A549 (cell line): Measurements from ENCODE around the gene CTNNA1. TPM values are rescaled to one million over a fixed set of nuclear protein-coding genes. Genes with fewer than 3 reads are reported as not detected.
"Not testable (repeated sequence)": the region's sequence is repeated elsewhere in the genome, so short reads cannot be mapped to it uniquely, and the experiment has no call there.

Experiments used
- ATAC-seq, 2 experiments: fragments of 200-7000 bp in 1 of 2; fragments of >200 bp in 1 of 2; cut with Nextera tagmentation in 1 of 2; cut with Tn5 transposase in 1 of 2; 3 replicates each; pipeline versions ENCODE4 v1.8.0 to v1.9.1; 2018 to 2020; ENCODE audit warnings: mild to moderate bottlenecking in 1 of 2, moderate library complexity in 1 of 2
- CTCF ChIA-PET: fragments of 300-600 bp; sonication (Branson Sonifier 250); formaldehyde crosslinking; extraction: SDS; loops from one replicate; lab custom pipeline; 2021; ENCODE audit warnings: antibody characterized with exemption, inconsistent platforms; lab: Yijun Ruan, JAX
- POLR2A ChIA-PET: fragments of 350-600 bp; formaldehyde crosslinking; extraction: SDS; loops from one replicate; lab custom pipeline; 2021; ENCODE audit warnings: antibody characterized with exemption, inconsistent platforms; lab: Yijun Ruan, JAX
- DNase-seq, 2 experiments: peaks; one replicate each; pipeline versions ENCODE4 v3.0.0 to v3.0.0-alpha.2; 2011 to 2016; ENCODE audit warnings: low read depth in 1 of 2, low spot score in 1 of 2
- FAIRE-seq: peaks from 2 replicates; lab custom pipeline; 2011; peaks lifted over from hg19 to GRCh38; lab: Jason Lieb, UNC
- H3K27ac ChIP-seq, 2 experiments: fragments of >200 bp; sonication (Bioruptor Twin); formaldehyde crosslinking; 3 replicates each; pipeline ENCODE4 v1.5.1; 2016 to 2017
- H3K4me1 ChIP-seq: fragments of >200 bp; sonication (Bioruptor Twin); formaldehyde crosslinking; 3 replicates; pipeline ENCODE4 v1.6.1; 2016
- H3K4me2 ChIP-seq: fragments of >200 bp; sonication (Bioruptor Twin); formaldehyde crosslinking; 3 replicates; pipeline ENCODE4 v1.6.1; 2016
- H3K4me3 ChIP-seq: fragments of >200 bp; sonication (Bioruptor Twin); formaldehyde crosslinking; 3 replicates; pipeline ENCODE4 v1.5.1; 2016
- H3K9me3 ChIP-seq: fragments of >200 bp; sonication (Bioruptor Twin); formaldehyde crosslinking; 3 replicates; pipeline ENCODE4 v1.6.1; 2016
- CHD4 ChIP-seq: fragments of 200-600 bp; sonication (generic); IDR thresholded peaks from 2 replicates; pipeline ENCODE4 v1.6.1; 2016; ENCODE audit warnings: antibody characterized with exemption, mild to moderate bottlenecking, borderline replicate concordance
- CTCF ChIP-seq: fragments of >200 bp; sonication (Bioruptor Twin); formaldehyde crosslinking; IDR thresholded peaks from 3 replicates; pipeline ENCODE4 v1.5.1; 2016
- E2F6 ChIP-seq: IDR thresholded peaks from 2 replicates; pipeline ENCODE4 v1.6.1; 2012; ENCODE audit warnings: low read depth, borderline replicate concordance
- FOSL2 ChIP-seq, 2 experiments: fragments of 450-650 bp in 1 of 2; fragments of >200 bp in 1 of 2; sonication (Bioruptor Twin) in 1 of 2; formaldehyde crosslinking; IDR thresholded peaks; 2 replicates each; pipeline versions ENCODE4 v1.5.0 to v1.6.1; 2016 to 2020; ENCODE audit warnings: mild to moderate bottlenecking in 1 of 2, moderate library complexity in 1 of 2
- HDAC2 ChIP-seq: fragments of 200-600 bp; sonication (generic); IDR thresholded peaks from 2 replicates; pipeline ENCODE4 v1.6.1; 2016
- HEYL ChIP-seq: fragments of 250-450 bp; sonication (Bioruptor Pico); IDR thresholded peaks from 2 replicates; pipeline ENCODE4 v1.8.0; 2021; ENCODE audit warnings: mild to moderate bottlenecking, moderate library complexity
- JUN ChIP-seq, 2 experiments: fragments of >200 bp; sonication (Bioruptor Twin); formaldehyde crosslinking; IDR thresholded peaks; 2 replicates in 1 of 2; 3 replicates in 1 of 2; pipeline ENCODE4 v1.6.1; 2016 to 2017
- PHF8 ChIP-seq: fragments of 200-600 bp; sonication (generic); IDR thresholded peaks from 2 replicates; pipeline ENCODE4 v1.6.1; 2016; ENCODE audit warnings: low read depth, mild to moderate bottlenecking, antibody characterized with exemption, moderate library complexity, borderline replicate concordance
- POLR2AphosphoS2 ChIP-seq: conservative IDR thresholded peaks from 2 replicates; pipeline ENCODE4 v1.6.1; 2012; ENCODE audit warnings: low read length, improper control_type of control experiment, inconsistent platforms
- RAD21 ChIP-seq, 2 experiments: fragments of >200 bp in 1 of 2; sonication (Bioruptor Twin) in 1 of 2; formaldehyde crosslinking in 1 of 2; IDR thresholded peaks in 1 of 2; conservative IDR thresholded peaks in 1 of 2; 2 replicates in 1 of 2; 3 replicates in 1 of 2; pipeline ENCODE4 v1.6.1; 2012 to 2018; ENCODE audit warnings: inconsistent platforms in 1 of 2
- RFX5 ChIP-seq: fragments of 450-650 bp; IDR thresholded peaks from 2 replicates; pipeline ENCODE4 v1.7.1; 2014; ENCODE audit warnings: antibody characterized with exemption, mild to moderate bottlenecking, moderate library complexity
- SMC3 ChIP-seq: fragments of >200 bp; sonication (Bioruptor Twin); formaldehyde crosslinking; IDR thresholded peaks from 3 replicates; pipeline ENCODE4 v1.6.1; 2018; ENCODE audit warnings: inconsistent platforms
- SREBF2 ChIP-seq: fragments of 450-650 bp; IDR thresholded peaks from 2 replicates; pipeline ENCODE4 v1.6.1; 2014; ENCODE audit warnings: mild to moderate bottlenecking, moderate library complexity
- USF2 ChIP-seq: fragments of 450-650 bp; IDR thresholded peaks from 2 replicates; pipeline ENCODE4 v1.6.1; 2014; ENCODE audit warnings: antibody characterized with exemption
- ZC3H11A ChIP-seq: fragments of 450-650 bp; IDR thresholded peaks from 2 replicates; pipeline ENCODE4 v1.6.1; 2014; ENCODE audit warnings: antibody characterized with exemption, mild to moderate bottlenecking
- ZFP36 ChIP-seq: fragments of 450-650 bp; IDR thresholded peaks from 2 replicates; pipeline ENCODE4 v1.6.1; 2014; ENCODE audit warnings: borderline replicate concordance; ENCODE audit not compliant: partially characterized antibody
- WGBS: methylation state at CpG from one replicate; pipeline ENCODE4 v1.1.6; 2017; ENCODE audit errors: missing lambda C conversion rate; 5-methylcytosine and 5-hydroxymethylcytosine counted together
- polyA plus RNA-seq, 4 experiments: library from polyadenylated mRNA; depleted of rRNA in 3 of 4; stranded (reverse); fragments of >200 nt; fragmentation: RNase III in 1 of 4; extraction: RNeasy Plus Mini Kit Qiagen cat#74134 plus additional on column Dnase treatment in 1 of 4; gene quantifications; 2 replicates in 3 of 4; 3 replicates in 1 of 4; pipeline ENCODE4 v1.2.3, GENCODE V29; 2011 to 2017

The CTNNA1 gene
- polyA plus RNA-seq, 2 of the 4 experiments (the other 2 are of a cell fraction), result 154 to 184 TPM

- 55% methylated on average over 6 of the region's 6 CpGs for WGBS
- no peak for DNase-seq
- FAIRE-seq, result no peak
- Histone ChIP-seq H3K4me3 (no peak overlapping the region), H3K4me1 (peaks cover 15% of the 10 kb centered on the region), H3K9me3 (no peaks in the 10 kb centered on the region), H3K27ac (no peak overlapping the region), H3K4me2 (peak overlapping the region; percentile 1; the same call in 1 of the 3 replicates)
- POLR2A ChIA-PET, result no interaction called here
- TF ChIP-seq FOSL2 (IDR thresholded peaks at IDR 0.05), result no peak
- TF ChIP-seq FOSL2 (CRISPR knock-in tag; IDR thresholded peaks at IDR 0.05), result peak; percentile 55; the same call in 1 of the 2 replicates
- TF ChIP-seq RFX5, result no peak
- CTCF ChIA-PET, result interaction anchor here (0.7 to 1.3 kb wide), 3 partner anchors 26 to 165 kb away, joined by 3 read pairs; no protein-coding TSS in a partner anchor
- ATAC-seq, result no peak
These were observed 4.6 kb upstream of the CTNNA1 start for GRCh38 chr5:138748630-138749081.

- peaks cover 32% of the 10 kb centered on the region for H3K4me1 ChIP-seq
- ATAC-seq, DNase-seq, H3K27ac ChIP-seq, H3K4me3 ChIP-seq, H3K9me3 ChIP-seq, FAIRE-seq, H3K4me2 ChIP-seq, POLR2A ChIA-PET: not testable (repeated sequence)
- CTCF ChIA-PET, result interaction anchor here (0.9 kb wide), 2 partner anchors 44 to 108 kb away, joined by 3 read pairs; no protein-coding TSS in a partner anchor
- 85% methylated on average over 2 of the region's 2 CpGs for WGBS
These were observed 1.9 kb upstream of the CTNNA1 start for GRCh38 chr5:138751344-138751743.

GRCh38 chr5:138752341-138752950 lies 779 bp upstream of the CTNNA1 start:
- Histone ChIP-seq H3K4me2 (peak overlapping the region; percentile 93), H3K9me3 (no peaks in the 10 kb centered on the region), H3K27ac (peak overlapping the region; percentile 96 to 97), H3K4me1 (peaks cover 43% of the 10 kb centered on the region), H3K4me3 (peak overlapping the region; percentile 91)
- TF ChIP-seq PHF8 (0 out of 2 replicates have a peak, but pooled peaks have one; percentile 37), SREBF2 (no peak), HEYL (CRISPR knock-in tag) (no peak), HDAC2 (no peak), ZFP36 (no peak), ZC3H11A (no peak), E2F6 (no peak), CHD4 (no peak), USF2 (no peak), CTCF (peak; percentile 23; the same call in 1 of the 3 replicates), RAD21 (conservative IDR thresholded peaks at IDR 0.05 in 1 of 2, IDR thresholded peaks at IDR 0.05 in 1 of 2) (peak in 1 of 2 experiments; percentile 34; a peak in 3 of 5 replicates), SMC3 (peak; percentile 30; the same call in 2 of the 3 replicates), POLR2AphosphoS2 (no peak), JUN (IDR thresholded peaks at IDR 0.05) (no peak)
- ATAC-seq (peak; percentile 21 to 61), FAIRE-seq (no peak), DNase-seq (peak; percentile 57 to 63)
- ChIA-PET CTCF (interaction anchor here (0.5 to 2.3 kb wide), 11 partner anchors 20 to 711 kb away, joined by 3 to 6 read pairs (median 3); no protein-coding TSS in a partner anchor), POLR2A (interaction anchor here (0.6 to 1.9 kb wide), 3 partner anchors 15 to 321 kb away, joined by 3 to 4 read pairs (median 3); no protein-coding TSS in a partner anchor)
- 4% methylated on average over 18 of the region's 18 CpGs for WGBS
